Measurements from ENCODE around the gene ACOT6.
"Not testable (repeated sequence)": the region's sequence is repeated elsewhere in the genome, so short reads cannot be mapped to it uniquely, and the experiment has no call there.

The ACOT6 gene

DNA sequence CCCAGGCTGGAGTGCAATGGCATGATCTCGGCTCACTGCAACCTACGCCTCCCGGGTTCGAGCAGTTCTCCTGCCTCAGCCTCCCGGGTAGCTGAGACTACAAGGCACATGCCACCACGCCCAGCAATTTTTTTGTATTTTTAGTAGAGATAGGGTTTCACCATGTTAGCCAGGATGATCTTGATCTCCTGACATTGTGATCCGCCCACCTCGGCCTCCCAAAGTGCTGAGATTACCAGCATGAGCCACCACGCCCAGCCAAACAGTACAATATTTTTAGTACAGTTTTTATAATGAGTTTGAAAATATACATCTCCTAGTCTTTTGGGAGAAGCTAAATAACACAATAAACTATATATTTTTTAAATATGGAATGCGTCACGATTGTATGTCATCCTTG is 46.9 kb downstream of the ACOT6 start:
- DNase-seq: not testable (repeated sequence)

GRCh38 chr14:73660511-73660910 is 48.2 kb downstream of the ACOT6 start:
- no peak for DNase-seq

GRCh38 chr14:73661872-73662271 is 49.6 kb downstream of the ACOT6 start:
- no peak for DNase-seq

DNA sequence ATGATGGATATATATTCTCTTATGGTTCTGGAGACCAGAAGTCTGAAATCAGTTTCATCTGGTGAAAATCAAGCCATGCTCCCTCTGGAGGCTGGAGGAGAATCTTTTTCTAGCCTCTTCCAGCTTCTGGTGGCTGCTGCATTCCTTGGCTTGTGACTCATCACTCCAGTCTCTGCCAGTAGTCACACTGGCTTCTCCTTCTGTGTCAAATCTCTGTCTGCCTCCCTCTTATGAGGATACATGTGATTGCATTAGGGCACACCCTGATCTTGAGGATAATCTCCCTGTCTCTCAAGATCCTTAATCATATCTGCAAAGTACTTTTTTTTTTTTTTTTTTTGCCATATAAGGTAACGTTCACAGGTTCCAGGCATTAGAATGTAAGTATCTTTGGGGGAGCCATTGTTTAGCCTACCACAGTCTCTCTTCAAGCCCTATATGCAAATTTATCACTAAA is 50.2 kb downstream of the ACOT6 start:
- DNase-seq: no peak

GRCh38 chr14:73663548-73664212 is 51.4 kb downstream of the ACOT6 start:
- DNase-seq: no peak

- no peak for DNase-seq
These were observed 52.8 kb downstream of the ACOT6 start for GRCh38 chr14:73665130-73665529.

DNA sequence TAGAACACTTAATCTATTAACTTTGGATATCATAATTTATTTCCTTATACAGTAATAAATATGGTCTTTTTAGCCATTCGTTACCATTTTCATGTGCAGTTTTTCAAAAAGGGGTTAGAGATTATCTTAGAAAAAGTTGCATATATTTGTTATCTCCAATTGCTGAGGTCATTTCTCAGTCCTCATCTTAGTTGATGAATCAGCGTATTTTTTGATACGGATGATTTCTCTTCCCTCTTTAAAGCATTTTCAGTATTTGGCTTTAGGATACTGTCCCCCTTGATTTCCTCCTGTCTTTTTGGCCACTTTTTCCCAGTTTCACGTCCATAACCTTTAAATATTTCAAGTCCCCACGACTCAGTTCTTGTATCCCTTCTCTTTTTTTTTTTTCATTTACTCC is 54.3 kb downstream of the ACOT6 start:
- no peak for DNase-seq

- no peak for DNase-seq
These were observed 55.5 kb downstream of the ACOT6 start for GRCh38 chr14:73667854-73668253.

Measured in CD4-positive, alpha-beta T cell treated with Interleukin-21 for 1 hour (primary cell).